OCI-M1 (cell line): ENCODE data around the gene KCNAB2.

Experiments
- DNase-seq: peaks from one replicate; lab custom pipeline; 2025; lab: John Stamatoyannopoulos, UW

KCNAB2 gene

GRCh38 chr1:6045561-6045960, at the start of gene KCNAB2:
Gene KCNAB2 (plus strand): TSS chr1:6045888. CDS start chr1:6051537, 5,649 bp downstream.
- no peak for DNase-seq

GRCh38 chr1:5996641-5997270, 48.9 kb upstream of the KCNAB2 start:
- no peak for DNase-seq

GRCh38 chr1:5997316-5997715, 48.4 kb upstream of the KCNAB2 start:
- DNase-seq: no peak

GRCh38 chr1:5998051-5998905, 47.4 kb upstream of the KCNAB2 start:
- no peak for DNase-seq

GRCh38 chr1:5998906-5999301, 46.8 kb upstream of the KCNAB2 start:
- DNase-seq: no peak

- DNase-seq: no peak
Measured at GRCh38 chr1:5999711-6000443, 45.8 kb upstream of the KCNAB2 start.

GRCh38 chr1:6000444-6001288, 45.0 kb upstream of the KCNAB2 start:
- DNase-seq: no peak

GRCh38 chr1:6001992-6002576, 43.6 kb upstream of the KCNAB2 start:
- no peak for DNase-seq

GRCh38 chr1:6002714-6003501, 42.8 kb upstream of the KCNAB2 start:
- DNase-seq: no peak

- DNase-seq: no peak
Measured at GRCh38 chr1:6003568-6004411, 41.9 kb upstream of the KCNAB2 start.

GRCh38 chr1:6004412-6005123, 41.1 kb upstream of the KCNAB2 start:
- no peak for DNase-seq

- DNase-seq: no peak
Measured at GRCh38 chr1:6005276-6005917, 40.3 kb upstream of the KCNAB2 start.

- DNase-seq: no peak
Measured at GRCh38 chr1:6006882-6007281, 38.8 kb upstream of the KCNAB2 start.

GRCh38 chr1:6007318-6008083, 38.2 kb upstream of the KCNAB2 start:
- no peak for DNase-seq

- DNase-seq: no peak
Measured at GRCh38 chr1:6008084-6008415, 37.6 kb upstream of the KCNAB2 start.

- no peak for DNase-seq
Measured at GRCh38 chr1:6008696-6009095, 37.0 kb upstream of the KCNAB2 start.

- no peak for DNase-seq
Measured at GRCh38 chr1:6009120-6010040, 36.3 kb upstream of the KCNAB2 start.
